GM18499 (cell line): Measurements from ENCODE around the gene SNAPC4.

ENCODE experiments used
- ATAC-seq: cut with Tn5 transposase; IDR thresholded peaks from one replicate; pipeline ENCODE4 v1.9.1; 2021; ENCODE audit warnings: moderate number of reproducible peaks; ENCODE audit not compliant: insufficient read depth, unreplicated experiment

Gene SNAPC4

GRCh38 chr9:136400038-136400834 is at the start of gene SNAPC4:
SNAPC4 (minus strand) TSS chr9:136400170; CDS start chr9:136398428, 1,742 bp downstream.
- ATAC-seq = no peak

- no peak for ATAC-seq
Observed at GRCh38 chr9:136448655-136449054, 48.7 kb upstream of the SNAPC4 start.

- no peak for ATAC-seq
Observed at GRCh38 chr9:136447173-136447778, 47.3 kb upstream of the SNAPC4 start.

GRCh38 chr9:136445799-136446198 is 45.8 kb upstream of the SNAPC4 start:
- ATAC-seq = no peak

GRCh38 chr9:136444102-136444501 is 44.1 kb upstream of the SNAPC4 start:
- no peak for ATAC-seq

- no peak for ATAC-seq
Observed at GRCh38 chr9:136443687-136444086, 43.7 kb upstream of the SNAPC4 start.

GRCh38 chr9:136443087-136443486 is 43.1 kb upstream of the SNAPC4 start:
- no peak for ATAC-seq

- ATAC-seq = no peak
Observed at GRCh38 chr9:136442265-136442664, 42.3 kb upstream of the SNAPC4 start.

- ATAC-seq = no peak
Observed at GRCh38 chr9:136441681-136442245, 41.8 kb upstream of the SNAPC4 start.

GRCh38 chr9:136441191-136441680 is 41.3 kb upstream of the SNAPC4 start:
- ATAC-seq = no peak

GRCh38 chr9:136439481-136440408 is 39.8 kb upstream of the SNAPC4 start, which contains the start of gene INPP5E:
INPP5E (minus strand) TSS chr9:136439845; CDS start chr9:136439419, 426 bp downstream.
- no peak for ATAC-seq

- no peak for ATAC-seq
Observed at GRCh38 chr9:136438548-136439480, 38.8 kb upstream of the SNAPC4 start.

GRCh38 chr9:136437839-136438547 is 38.0 kb upstream of the SNAPC4 start:
- ATAC-seq = no peak

- ATAC-seq = no peak
Observed at GRCh38 chr9:136437430-136437829, 37.5 kb upstream of the SNAPC4 start.

GRCh38 chr9:136436055-136436634 is 36.2 kb upstream of the SNAPC4 start:
- no peak for ATAC-seq

- ATAC-seq = no peak
Observed at GRCh38 chr9:136434580-136435169, 34.7 kb upstream of the SNAPC4 start.

GRCh38 chr9:136433849-136434579 is 34.0 kb upstream of the SNAPC4 start:
- ATAC-seq = no peak
